ENCODE results near the gene CRAMP1. TPM values are rescaled to one million over a fixed set of nuclear protein-coding genes. Genes with fewer than 3 reads are reported as not detected.
"Not testable (repeated sequence)": the region's sequence is repeated elsewhere in the genome, so short reads cannot be mapped to it uniquely, and the experiment has no call there.

The CRAMP1 gene
- total RNA-seq, 4 donors from 2014 or later, result 7.6 to 11.7 (median 9.8) TPM

- ATAC-seq (ENCODE audit: low FRiP score), result no peak
- no peak for TF ChIP-seq CTCF (IDR thresholded peaks at IDR 0.05)
- DNase-seq (ENCODE audit: low spot score), result no peak
Observed at GRCh38 chr16:1696863-1697262, 84.7 kb downstream of the CRAMP1 start.

GRCh38 chr16:1698680-1699079 lies 86.5 kb downstream of the CRAMP1 start:
- DNase-seq (ENCODE audit: low spot score) (no peak), ATAC-seq (ENCODE audit: low FRiP score) (no peak)
- no peak for TF ChIP-seq CTCF (IDR thresholded peaks at IDR 0.05)

GRCh38 chr16:1700246-1700645 lies 88.1 kb downstream of the CRAMP1 start:
- DNase-seq (ENCODE audit: low spot score) (no peak), ATAC-seq (ENCODE audit: low FRiP score) (no peak)

GRCh38 chr16:1701216-1701878 lies 89.2 kb downstream of the CRAMP1 start:
- ATAC-seq (ENCODE audit: low FRiP score) (no peak), DNase-seq (ENCODE audit: low spot score) (no peak)
- TF ChIP-seq CTCF (IDR thresholded peaks at IDR 0.05), result no peak

More at GRCh38 chr16:1700246-1700645, 88.1 kb downstream of the CRAMP1 start:
- no peak for TF ChIP-seq CTCF (IDR thresholded peaks at IDR 0.05)

- not testable (repeated sequence) for DNase-seq (ENCODE audit: low spot score); ATAC-seq (ENCODE audit: low FRiP score)
Observed at GRCh38 chr16:1705324-1705687, 93.1 kb downstream of the CRAMP1 start.

- DNase-seq (ENCODE audit: low spot score), result peak; percentile 77
- ATAC-seq (ENCODE audit: low FRiP score), result peak; percentile 94
- TF ChIP-seq CTCF (IDR thresholded peaks at IDR 0.05), result peak in 2 of 3 donors; percentile 96 to 100
Observed at GRCh38 chr16:1705688-1706385, 93.7 kb downstream of the CRAMP1 start, which contains the start of gene MAPK8IP3. Gene MAPK8IP3, plus strand, starts transcription at chr16:1706195. Its CDS starts 145 bp downstream, at chr16:1706340.

- TF ChIP-seq CTCF (IDR thresholded peaks at IDR 0.05), result no peak
- no peak for DNase-seq (ENCODE audit: low spot score)
- peak; percentile 32 for ATAC-seq (ENCODE audit: low FRiP score)
Observed at GRCh38 chr16:1706386-1707192, 94.4 kb downstream of the CRAMP1 start.

Measured in omental fat pad (tissue), 4 donors.